ENCODE results near the gene NMT1. TPM values are rescaled to one million over a fixed set of nuclear protein-coding genes. Genes with fewer than 3 reads are reported as not detected.
A peak's percentile ranks its signal among the peaks of the same experiment; 100 is the strongest.

The NMT1 gene
- total and polyA plus RNA-seq, 2 of the 13 experiments (the other 11 are each of a cell fraction or from before 2014, with no cell fraction given) = 75.7 to 142 TPM

GRCh38 chr17:45132572-45133463 lies 71.7 kb downstream of the NMT1 start (continued):
- 0 out of 2 replicates have a peak, but pooled peaks have one; percentile 50 for TF ChIP-seq TIGD3 (CRISPR knock-in tag; IDR thresholded peaks at IDR 0.05; ENCODE audit: borderline replicate concordance)
- peak; percentile 49 for TF ChIP-seq ZNF121 (CRISPR knock-in tag; IDR thresholded peaks at IDR 0.05)
- TF ChIP-seq AHR (CRISPR knock-in tag; IDR thresholded peaks at IDR 0.05) = peak; percentile 41; the same call in 1 of the 2 replicates
- TF ChIP-seq GPBP1L1 (CRISPR knock-in tag; IDR thresholded peaks at IDR 0.05) = no peak
- no peak for TF ChIP-seq FOXM1 (CRISPR knock-in tag; IDR thresholded peaks at IDR 0.05)
- peak; percentile 63; the same call in 1 of the 2 replicates for TF ChIP-seq ZNF768 (CRISPR knock-in tag; IDR thresholded peaks at IDR 0.05)
- peak; percentile 1; the same call in 1 of the 2 replicates for TF ChIP-seq SMC3 (IDR thresholded peaks at IDR 0.05; ENCODE audit: low read length)
- no peak for TF ChIP-seq ZSCAN25 (CRISPR knock-in tag; IDR thresholded peaks at IDR 0.05)
- no peak for TF ChIP-seq GMEB2 (CRISPR knock-in tag; IDR thresholded peaks at IDR 0.05; ENCODE audit: low read depth)
- TF ChIP-seq PHF20 (CRISPR knock-in tag; IDR thresholded peaks at IDR 0.05) = no peak
- TF ChIP-seq CAMTA2 (CRISPR knock-in tag; IDR thresholded peaks at IDR 0.05; ENCODE audit: borderline replicate concordance) = no peak
- TF ChIP-seq ZNF615 (CRISPR knock-in tag; IDR thresholded peaks at IDR 0.05; ENCODE audit: borderline replicate concordance) = no peak
- TF ChIP-seq ZBTB38 (CRISPR knock-in tag; IDR thresholded peaks at IDR 0.05) = no peak; the same call in 1 of the 2 replicates
- TF ChIP-seq FOXJ3 (CRISPR knock-in tag; IDR thresholded peaks at IDR 0.05; ENCODE audit: borderline replicate concordance) = 0 out of 2 replicates have a peak, but pooled peaks have one; percentile 43
- no peak for TF ChIP-seq ZBTB44 (CRISPR knock-in tag; IDR thresholded peaks at IDR 0.05)
- TF ChIP-seq NFE2 (CRISPR knock-in tag; IDR thresholded peaks at IDR 0.05) = no peak
- 0 out of 2 replicates have a peak, but pooled peaks have one; percentile 54 for TF ChIP-seq ZNF292 (CRISPR knock-in tag; IDR thresholded peaks at IDR 0.05; ENCODE audit: borderline replicate concordance, low read depth)
- TF ChIP-seq MAX (IDR thresholded peaks at IDR 0.05) = no peak
- no peak for TF ChIP-seq SMARCC2 (IDR thresholded peaks at IDR 0.05)
- no peak; the same call in 1 of the 2 replicates for TF ChIP-seq NKX3-1 (CRISPR knock-in tag; IDR thresholded peaks at IDR 0.05)
- TF ChIP-seq ZNF883 (CRISPR knock-in tag; IDR thresholded peaks at IDR 0.05; ENCODE audit: not compliant biosample characterization) = no peak
- peak; percentile 61; the same call in 1 of the 2 replicates for TF ChIP-seq SALL2 (CRISPR knock-in tag; IDR thresholded peaks at IDR 0.05)
- peak; percentile 47; the same call in 1 of the 2 replicates for TF ChIP-seq YEATS4 (CRISPR knock-in tag; IDR thresholded peaks at IDR 0.05; ENCODE audit: borderline replicate concordance)
- TF ChIP-seq ELF3 (CRISPR knock-in tag; IDR thresholded peaks at IDR 0.05) = 0 out of 2 replicates have a peak, but pooled peaks have one; percentile 14

Data from HepG2 (cell line).